HG03060 (cell line): Measurements from ENCODE around the gene UBAC2.
A peak's percentile ranks its signal among the peaks of the same experiment; 100 is the strongest.

Experiments
- ATAC-seq: cut with Tn5 transposase; IDR thresholded peaks from one replicate; pipeline ENCODE4 v1.9.1; 2021; ENCODE audit warnings: low read depth, moderate number of reproducible peaks; ENCODE audit not compliant: unreplicated experiment

UBAC2 gene

DNA sequence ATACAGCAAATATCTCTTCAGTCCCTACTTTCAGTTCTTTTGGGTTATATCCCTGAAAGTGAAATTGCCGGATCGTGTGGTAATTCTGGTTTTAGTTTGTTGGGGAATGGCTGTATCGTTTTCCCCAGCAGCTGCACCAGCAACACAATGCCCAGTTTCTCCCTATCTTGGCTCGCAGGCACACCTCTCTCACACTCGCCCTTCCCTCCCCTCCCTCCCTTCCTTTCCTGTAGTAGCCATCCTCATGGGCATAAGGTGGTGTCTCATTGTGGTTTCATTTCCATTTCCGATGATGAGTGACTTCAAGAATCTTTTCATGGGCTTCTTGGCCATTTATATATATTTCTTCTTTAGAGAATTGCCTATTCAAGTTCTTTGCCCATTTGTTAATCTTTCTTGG, 66.2 kb downstream of the UBAC2 start:
- ATAC-seq = no peak

GRCh38 chr13:99267927-99268326, 67.3 kb downstream of the UBAC2 start:
- no peak for ATAC-seq

DNA sequence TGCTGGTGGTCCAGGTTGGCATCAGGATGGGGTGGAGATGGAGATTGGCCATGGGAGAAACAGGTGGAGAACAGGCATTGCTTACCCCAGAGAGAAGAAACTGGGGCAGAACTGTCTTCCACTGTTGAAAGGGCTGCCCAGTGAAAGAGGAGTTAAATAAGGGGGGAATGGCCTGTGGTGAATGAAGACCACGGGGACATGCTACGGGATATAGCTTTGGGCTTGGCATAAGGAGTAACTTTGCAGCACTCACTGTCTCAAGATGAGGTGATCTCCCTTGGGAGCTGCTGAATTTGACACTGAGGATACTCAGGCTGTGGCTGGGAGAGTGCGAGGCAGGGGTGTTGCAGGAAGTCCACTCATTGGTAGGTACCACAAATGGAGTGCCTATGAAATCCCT, 68.2 kb downstream of the UBAC2 start:
- ATAC-seq = no peak

DNA sequence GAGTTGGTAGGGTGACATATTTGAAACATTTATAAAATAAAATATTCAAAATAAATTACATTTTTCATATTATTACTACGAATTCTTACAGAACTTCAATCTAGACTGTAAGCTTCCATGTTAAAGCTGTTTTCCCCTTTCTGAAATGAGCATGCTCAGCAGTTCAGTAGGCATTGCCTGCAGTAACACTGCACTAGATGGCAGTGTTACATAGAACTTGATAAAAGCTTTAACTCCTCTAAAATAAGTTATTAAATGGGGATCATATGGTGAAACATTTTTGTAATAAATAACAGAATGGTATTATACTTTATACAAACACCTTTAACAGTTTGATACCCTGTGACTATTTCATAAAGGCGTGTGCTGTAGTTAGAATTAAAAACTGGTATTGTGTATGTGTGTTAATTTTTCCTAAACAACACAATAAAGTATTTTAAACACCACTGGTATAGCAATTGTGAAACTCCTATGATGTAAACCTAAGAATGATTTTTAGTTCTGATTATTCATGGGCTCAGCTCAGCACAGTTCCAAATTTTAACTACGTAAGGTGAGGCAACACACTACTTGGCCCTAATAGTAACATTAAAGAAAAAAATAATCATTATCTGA, 69.1 kb downstream of the UBAC2 start:
- ATAC-seq = peak; percentile 40

DNA sequence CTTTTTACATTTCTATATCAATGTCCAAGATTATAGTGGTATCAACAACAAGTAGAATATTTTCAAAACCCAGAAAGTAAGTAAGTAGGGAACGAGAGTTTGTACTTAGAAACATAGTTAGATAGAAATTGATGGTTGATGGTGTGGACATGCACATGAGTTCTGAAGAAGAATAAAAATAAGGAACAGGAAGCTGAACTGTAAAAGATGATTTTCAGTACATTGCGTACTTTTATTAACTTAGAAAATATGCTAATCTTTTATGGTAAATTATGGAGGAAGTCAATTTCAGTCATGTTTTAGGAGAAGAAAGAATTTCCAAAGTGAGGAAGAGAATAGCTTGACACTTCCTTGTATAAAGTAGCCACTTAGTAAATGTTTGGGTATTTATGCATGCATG, 69.9 kb downstream of the UBAC2 start:
- ATAC-seq = no peak

DNA sequence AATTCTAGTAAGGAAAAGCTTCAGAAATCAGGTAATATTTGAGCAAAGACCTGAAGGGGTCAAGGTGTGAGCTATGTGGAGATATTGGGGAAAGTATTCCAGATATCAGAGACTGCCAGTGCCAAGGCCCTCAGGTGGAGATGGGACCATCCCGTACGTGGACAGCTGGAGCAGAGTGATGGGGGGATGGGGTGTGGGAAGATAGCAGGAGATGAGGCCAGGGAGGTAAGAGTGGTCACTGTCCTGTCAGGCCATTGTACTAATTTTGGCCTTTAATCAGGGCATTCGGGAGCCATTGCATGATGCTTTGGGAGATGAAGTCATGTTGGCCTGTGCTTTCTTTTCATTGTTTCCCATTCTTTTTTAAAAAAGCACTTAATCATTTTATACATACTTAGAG, 70.6 kb downstream of the UBAC2 start:
- ATAC-seq = no peak

GRCh38 chr13:99272481-99272880, 71.8 kb downstream of the UBAC2 start:
- no peak for ATAC-seq

DNA sequence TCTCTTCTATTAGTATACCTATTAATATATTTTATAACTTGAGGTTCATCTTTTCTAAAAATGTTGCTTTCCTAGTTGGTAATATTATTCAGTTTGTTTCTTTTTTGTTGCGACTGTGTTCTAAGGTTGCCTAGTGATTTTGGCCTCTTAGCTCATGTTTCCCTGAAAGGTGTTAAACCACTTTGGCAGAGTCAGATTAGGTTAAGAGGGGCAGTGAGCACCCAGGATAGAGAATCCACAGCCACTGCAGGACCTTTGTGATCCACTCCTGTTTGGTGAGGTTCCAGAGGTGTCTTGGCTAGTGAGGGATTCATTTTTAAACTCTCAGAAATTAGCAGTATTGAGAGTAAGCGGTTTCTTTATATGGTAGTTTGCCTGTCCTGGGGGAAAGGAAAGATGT, 72.5 kb downstream of the UBAC2 start:
- ATAC-seq = no peak

DNA sequence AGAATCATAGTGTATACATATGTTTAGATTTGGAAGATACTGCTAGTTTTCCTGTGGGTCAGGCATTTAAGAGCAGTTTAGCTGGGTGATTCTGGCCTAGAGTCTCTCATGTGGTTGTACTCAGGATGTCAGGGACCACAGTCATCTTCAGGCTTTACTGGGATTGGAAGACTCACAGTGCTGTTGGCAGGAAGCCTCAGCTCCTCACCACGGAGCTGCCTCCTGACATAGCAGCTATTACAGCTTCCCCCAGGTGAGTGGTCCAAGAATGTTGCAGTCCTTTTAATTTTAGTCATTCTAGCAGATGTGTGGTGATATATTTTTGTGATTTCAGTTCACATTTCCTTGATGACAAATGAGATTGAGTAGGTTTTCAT, 74.4 kb downstream of the UBAC2 start:
- no peak for ATAC-seq

GRCh38 chr13:99276706-99277105, 76.1 kb downstream of the UBAC2 start:
- ATAC-seq = no peak

GRCh38 chr13:99277629-99278028, 77.0 kb downstream of the UBAC2 start:
- ATAC-seq = no peak

DNA sequence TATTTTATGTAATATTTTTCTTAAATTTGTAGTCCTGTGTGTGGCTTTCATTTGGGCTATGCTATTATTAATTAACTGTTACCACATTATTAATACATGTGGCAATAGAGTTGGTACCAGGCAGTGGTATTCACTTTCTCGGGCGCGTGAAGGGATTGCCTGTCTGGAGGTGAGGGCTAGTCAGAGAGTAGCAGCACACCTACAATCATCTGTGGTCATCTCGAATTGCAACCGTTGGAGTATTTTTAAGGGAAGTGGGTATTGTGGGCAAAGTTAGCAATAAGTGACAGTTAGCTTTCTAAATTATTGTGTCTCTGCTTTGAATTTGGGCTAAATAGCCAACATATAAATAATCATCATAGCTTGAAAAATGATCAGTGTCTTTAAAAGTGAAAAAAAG, 77.5 kb downstream of the UBAC2 start:
- ATAC-seq = no peak

DNA sequence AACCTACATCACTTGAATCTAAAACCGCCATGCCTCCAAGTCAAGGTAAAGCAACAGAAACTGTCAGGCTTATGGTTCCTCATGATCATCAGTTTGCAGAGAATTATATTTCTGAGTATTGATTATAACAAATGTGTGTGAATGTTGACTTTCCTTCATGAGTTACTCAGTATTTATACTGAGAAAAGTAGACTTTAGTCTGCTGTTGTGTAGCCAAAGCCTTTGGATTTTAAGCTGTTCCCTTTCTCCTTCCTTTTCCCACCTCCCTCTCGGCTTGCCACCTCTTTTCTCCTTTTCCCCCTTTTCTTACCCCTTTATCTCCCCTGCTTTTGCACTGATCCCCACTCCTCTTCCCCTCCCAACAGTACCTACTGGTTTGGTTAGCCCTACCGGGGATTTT, 78.2 kb downstream of the UBAC2 start:
- no peak for ATAC-seq

- no peak for ATAC-seq
These were observed 79.0 kb downstream of the UBAC2 start for GRCh38 chr13:99279637-99280036.

- no peak for ATAC-seq
These were observed 79.5 kb downstream of the UBAC2 start for GRCh38 chr13:99280166-99280565.

DNA sequence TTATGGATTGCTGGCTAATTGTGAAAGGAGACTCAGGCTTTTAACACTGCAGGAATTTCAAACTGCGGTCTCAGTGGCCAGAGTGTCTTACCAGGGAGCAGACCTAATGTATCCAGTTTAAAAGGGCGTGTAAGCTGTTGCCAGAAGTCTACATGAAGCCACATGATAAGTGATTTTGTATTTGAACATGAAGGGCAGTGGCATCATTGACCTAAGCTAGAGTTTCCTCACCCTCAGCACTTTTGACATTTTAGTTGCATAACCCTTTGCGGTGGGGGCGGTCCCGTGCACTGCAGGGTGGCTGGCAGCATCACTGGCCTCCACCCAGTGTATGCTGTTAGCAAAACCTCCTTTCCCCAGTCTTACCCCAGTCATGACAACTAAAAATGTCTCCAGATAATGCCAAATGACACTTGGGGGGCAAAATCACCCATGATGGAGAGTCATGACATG, 81.2 kb downstream of the UBAC2 start:
- ATAC-seq = peak; percentile 31

DNA sequence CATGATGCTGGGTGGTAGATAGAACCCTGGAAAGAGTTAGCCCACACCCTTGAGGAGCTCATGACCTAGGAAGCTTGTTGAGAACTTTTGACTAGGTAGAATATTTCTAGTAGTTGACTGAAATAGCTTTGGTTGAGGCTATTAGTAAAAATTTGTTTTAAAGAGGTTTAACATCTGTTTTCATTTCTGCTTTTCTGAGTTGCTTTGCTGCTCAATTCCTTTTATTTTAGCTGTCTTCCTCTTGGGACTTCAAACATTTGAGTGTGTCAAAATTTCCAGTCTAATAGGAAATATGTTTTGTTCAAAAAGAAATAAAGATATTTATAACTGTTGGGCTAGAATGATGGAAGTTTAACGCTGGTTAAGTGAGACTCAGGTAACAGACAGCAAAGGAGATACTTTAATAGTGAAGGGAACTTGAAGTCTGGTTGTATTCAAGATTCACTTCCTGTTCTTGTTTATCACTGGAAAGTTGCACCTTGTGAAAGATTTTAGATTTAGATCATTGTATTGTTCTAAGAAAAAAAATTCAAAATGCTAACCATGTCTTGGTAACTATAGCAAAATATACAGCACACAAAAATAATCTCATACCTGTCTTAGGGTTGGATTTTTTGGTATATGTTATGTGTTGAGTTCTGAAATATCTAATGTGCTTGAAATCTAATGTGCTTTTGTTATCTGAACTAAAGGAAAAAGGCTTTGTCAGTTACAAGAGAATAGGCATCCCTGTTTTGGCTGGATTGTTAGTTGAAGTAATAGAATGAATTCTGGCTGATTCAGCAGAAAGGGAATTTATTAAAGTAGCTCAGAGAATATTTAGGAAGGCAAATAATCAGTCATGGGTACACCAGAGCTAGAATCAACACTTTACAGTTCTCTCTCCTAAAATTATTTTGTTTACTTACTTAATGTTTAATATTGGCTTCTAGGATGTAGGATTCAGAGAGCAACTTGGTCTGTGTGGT, 81.9 kb downstream of the UBAC2 start:
- ATAC-seq = peak; percentile 47

- no peak for ATAC-seq
These were observed 85.0 kb downstream of the UBAC2 start for GRCh38 chr13:99285432-99286182.

GRCh38 chr13:99287551-99287950, 86.9 kb downstream of the UBAC2 start:
- ATAC-seq = no peak

DNA sequence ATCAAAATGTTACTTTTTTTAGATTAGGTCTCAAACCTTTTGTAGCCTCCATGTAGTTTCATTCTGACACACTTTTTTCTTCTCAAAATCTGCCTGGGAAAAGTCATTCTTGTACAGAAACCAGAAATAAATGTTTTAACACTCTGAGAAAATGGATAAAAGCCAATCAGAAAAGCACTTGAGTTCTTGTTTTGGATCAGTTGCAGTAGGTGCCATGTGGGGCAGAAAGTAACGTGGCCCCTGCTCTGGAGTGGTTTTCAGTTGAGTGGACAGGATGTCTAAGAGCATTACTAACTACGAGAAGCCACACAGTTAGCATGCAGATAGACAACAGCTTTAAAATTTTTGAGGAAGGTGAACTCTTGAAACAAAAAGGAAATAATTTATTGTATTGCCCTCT, 87.4 kb downstream of the UBAC2 start:
- ATAC-seq = peak; percentile 58

GRCh38 chr13:99289271-99289670, 88.6 kb downstream of the UBAC2 start:
- ATAC-seq = no peak
